ENCODE measurements around the gene RCOR1.

The RCOR1 gene

DNA sequence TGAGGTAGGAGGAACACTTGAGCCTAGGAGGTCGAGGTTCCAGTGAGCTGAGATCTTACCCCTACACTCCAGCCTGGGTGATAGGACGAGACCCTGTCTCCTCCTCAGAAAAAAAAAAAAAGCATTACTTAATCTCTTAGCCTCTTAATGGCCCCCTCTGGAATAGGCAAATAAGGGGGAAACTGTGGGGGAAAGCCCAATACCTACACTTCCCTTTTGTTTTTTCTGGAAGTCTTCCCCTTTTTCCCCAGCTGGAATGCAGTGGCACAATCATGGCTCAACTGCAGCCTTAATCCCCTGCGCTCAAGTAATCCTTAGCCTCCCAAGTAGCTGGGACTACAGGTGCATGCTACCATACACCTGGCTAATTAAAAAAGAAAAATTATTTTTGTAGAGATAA is 32.2 kb downstream of the RCOR1 start:
- H3K9me3 ChIP-seq (ENCODE audit: insufficient read depth, low read length): no peaks in the 10 kb centered on the region
- peaks cover 7% of the 10 kb centered on the region for H3K36me3 ChIP-seq (replicated peaks; ENCODE audit: low read depth, low read length)
- peaks cover 49% of the 10 kb centered on the region for H4K20me1 ChIP-seq (ENCODE audit: insufficient read depth, low read length)
- peaks cover 64% of the 10 kb centered on the region for H3K79me2 ChIP-seq (ENCODE audit: low read length)
- H3K4me2 ChIP-seq (ENCODE audit: low read length): peak overlapping the region; percentile 52
- H2AFZ ChIP-seq (ENCODE audit: low read depth, low read length): no peak overlapping the region
- no peaks in the 10 kb centered on the region for H3K27me3 ChIP-seq (ENCODE audit: low read depth, low read length)
- H3K9ac ChIP-seq (ENCODE audit: low read length): no peak overlapping the region
- peaks cover 56% of the 10 kb centered on the region for H3K4me1 ChIP-seq (ENCODE audit: low read length)
- TF ChIP-seq, protein P1, sequence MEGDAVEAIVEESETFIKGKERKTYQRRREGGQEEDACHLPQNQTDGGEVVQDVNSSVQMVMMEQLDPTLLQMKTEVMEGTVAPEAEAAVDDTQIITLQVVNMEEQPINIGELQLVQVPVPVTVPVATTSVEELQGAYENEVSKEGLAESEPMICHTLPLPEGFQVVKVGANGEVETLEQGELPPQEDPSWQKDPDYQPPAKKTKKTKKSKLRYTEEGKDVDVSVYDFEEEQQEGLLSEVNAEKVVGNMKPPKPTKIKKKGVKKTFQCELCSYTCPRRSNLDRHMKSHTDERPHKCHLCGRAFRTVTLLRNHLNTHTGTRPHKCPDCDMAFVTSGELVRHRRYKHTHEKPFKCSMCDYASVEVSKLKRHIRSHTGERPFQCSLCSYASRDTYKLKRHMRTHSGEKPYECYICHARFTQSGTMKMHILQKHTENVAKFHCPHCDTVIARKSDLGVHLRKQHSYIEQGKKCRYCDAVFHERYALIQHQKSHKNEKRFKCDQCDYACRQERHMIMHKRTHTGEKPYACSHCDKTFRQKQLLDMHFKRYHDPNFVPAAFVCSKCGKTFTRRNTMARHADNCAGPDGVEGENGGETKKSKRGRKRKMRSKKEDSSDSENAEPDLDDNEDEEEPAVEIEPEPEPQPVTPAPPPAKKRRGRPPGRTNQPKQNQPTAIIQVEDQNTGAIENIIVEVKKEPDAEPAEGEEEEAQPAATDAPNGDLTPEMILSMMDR (IDR thresholded peaks at IDR 0.05; ENCODE audit: low read depth, low read length): no peak
- TF ChIP-seq EZH2phosphoT487 (IDR thresholded peaks at IDR 0.05; ENCODE audit: low read depth): no peak
- no peak overlapping the region for H3K27ac ChIP-seq (ENCODE audit: low read length)
- H3K4me3 ChIP-seq (ENCODE audit: low read length): no peak overlapping the region

DNA sequence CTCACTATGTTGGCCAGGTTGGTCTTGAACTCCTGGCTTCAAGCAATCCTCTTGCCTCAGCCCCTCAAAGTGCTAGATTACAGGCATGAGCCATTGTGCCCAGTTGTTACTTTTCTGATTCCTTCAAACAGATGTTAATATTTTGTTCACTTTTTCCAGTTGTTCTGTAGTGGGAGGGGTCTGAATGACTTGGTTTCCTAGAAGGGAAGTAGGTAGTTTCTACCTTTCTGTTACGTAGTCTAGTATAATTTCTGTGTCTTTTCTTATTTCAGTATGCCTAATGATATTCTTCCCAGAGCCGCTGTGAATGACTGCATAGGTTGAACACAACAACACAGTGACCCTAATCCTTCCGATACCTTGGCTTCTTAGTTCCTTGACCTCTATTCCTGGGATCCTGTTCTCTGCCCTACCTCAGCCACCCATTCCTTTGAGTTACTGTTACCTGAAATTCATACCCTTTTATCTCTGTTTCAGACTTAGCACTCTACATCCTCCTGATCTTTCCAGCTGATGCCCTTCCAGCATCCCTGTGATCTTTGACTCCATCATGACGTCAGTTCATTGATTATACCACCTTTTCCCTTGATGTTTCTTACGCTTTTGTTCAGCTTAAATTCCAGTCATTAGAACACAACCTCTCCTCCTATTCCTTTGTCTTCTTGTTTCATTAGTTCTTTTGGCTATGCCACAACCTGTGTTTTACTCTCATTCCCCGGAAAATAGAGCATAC is 33.3 kb downstream of the RCOR1 start:
- no peaks in the 10 kb centered on the region for H3K27me3 ChIP-seq (ENCODE audit: low read depth, low read length)
- H2AFZ ChIP-seq (ENCODE audit: low read depth, low read length): no peak overlapping the region
- no peak for TF ChIP-seq EZH2phosphoT487 (IDR thresholded peaks at IDR 0.05; ENCODE audit: low read depth)
- TF ChIP-seq, protein P1 (IDR thresholded peaks at IDR 0.05; ENCODE audit: low read depth, low read length): no peak
- peaks cover 56% of the 10 kb centered on the region for H3K4me1 ChIP-seq (ENCODE audit: low read length)
- peaks cover 64% of the 10 kb centered on the region for H3K79me2 ChIP-seq (ENCODE audit: low read length)
- no peaks in the 10 kb centered on the region for H3K9me3 ChIP-seq (ENCODE audit: insufficient read depth, low read length)
- peaks cover 8% of the 10 kb centered on the region for H3K36me3 ChIP-seq (replicated peaks; ENCODE audit: low read depth, low read length)
- 0 out of 2 replicates have a peak overlapping the region, but pooled peaks have one; percentile 6 for H3K4me3 ChIP-seq (ENCODE audit: low read length)
- peak overlapping the region; percentile 51 for H3K4me2 ChIP-seq (ENCODE audit: low read length)
- H4K20me1 ChIP-seq (ENCODE audit: insufficient read depth, low read length): peaks cover 56% of the 10 kb centered on the region
- no peak overlapping the region; the same call in 1 of the 2 replicates for H3K27ac ChIP-seq (ENCODE audit: low read length)
- H3K9ac ChIP-seq (ENCODE audit: low read length): no peak overlapping the region

- Histone ChIP-seq H3K27ac (ENCODE audit: low read length) (no peak overlapping the region; the same call in 1 of the 2 replicates), H3K27me3 (ENCODE audit: low read depth, low read length) (no peaks in the 10 kb centered on the region), H3K79me2 (ENCODE audit: low read length) (peaks cover 58% of the 10 kb centered on the region), H3K9me3 (ENCODE audit: insufficient read depth, low read length) (no peaks in the 10 kb centered on the region), H3K9ac (ENCODE audit: low read length) (no peak overlapping the region), H4K20me1 (ENCODE audit: insufficient read depth, low read length) (peaks cover 57% of the 10 kb centered on the region), H3K4me2 (ENCODE audit: low read length) (no peak overlapping the region), H3K4me1 (ENCODE audit: low read length) (peaks cover 56% of the 10 kb centered on the region), H3K36me3 (replicated peaks; ENCODE audit: low read depth, low read length) (peaks cover 4% of the 10 kb centered on the region), H2AFZ (ENCODE audit: low read depth, low read length) (no peak overlapping the region), H3K4me3 (ENCODE audit: low read length) (no peak overlapping the region)
- no peak for TF ChIP-seq EZH2phosphoT487 (IDR thresholded peaks at IDR 0.05; ENCODE audit: low read depth)
- TF ChIP-seq, protein P1 (IDR thresholded peaks at IDR 0.05; ENCODE audit: low read depth, low read length): peak; percentile 33; the same call in 1 of the 2 replicates
Measured at GRCh38 chr14:102626530-102626929, 34.1 kb downstream of the RCOR1 start.

- Histone ChIP-seq H3K79me2 (ENCODE audit: low read length) (peaks cover 45% of the 10 kb centered on the region), H3K36me3 (replicated peaks; ENCODE audit: low read depth, low read length) (peaks cover 4% of the 10 kb centered on the region), H3K4me3 (ENCODE audit: low read length) (no peak overlapping the region), H4K20me1 (ENCODE audit: insufficient read depth, low read length) (peaks cover 62% of the 10 kb centered on the region), H3K27ac (ENCODE audit: low read length) (no peak overlapping the region), H3K27me3 (ENCODE audit: low read depth, low read length) (no peaks in the 10 kb centered on the region), H2AFZ (ENCODE audit: low read depth, low read length) (no peak overlapping the region), H3K9me3 (ENCODE audit: insufficient read depth, low read length) (no peaks in the 10 kb centered on the region), H3K4me2 (ENCODE audit: low read length) (no peak overlapping the region), H3K4me1 (ENCODE audit: low read length) (peaks cover 42% of the 10 kb centered on the region), H3K9ac (ENCODE audit: low read length) (no peak overlapping the region)
- no peak for TF ChIP-seq EZH2phosphoT487 (IDR thresholded peaks at IDR 0.05; ENCODE audit: low read depth)
- TF ChIP-seq, protein P1 (IDR thresholded peaks at IDR 0.05; ENCODE audit: low read depth, low read length): no peak
Measured at GRCh38 chr14:102629011-102629444, 36.6 kb downstream of the RCOR1 start.

Data from OCI-LY3 (cell line).